Raji (cell line): ENCODE results near the gene TNC.

Experiments used
- POLR2A ChIP-seq: IDR thresholded peaks from 2 replicates; pipeline ENCODE4 v1.6.1; 2011; ENCODE audit warnings: low read depth, low read length, control low read depth; ENCODE audit not compliant: insufficient read depth

The TNC gene

GRCh38 chr9:115086886-115087285 lies 31.1 kb downstream of the TNC start:
- no peak for TF ChIP-seq POLR2A

DNA sequence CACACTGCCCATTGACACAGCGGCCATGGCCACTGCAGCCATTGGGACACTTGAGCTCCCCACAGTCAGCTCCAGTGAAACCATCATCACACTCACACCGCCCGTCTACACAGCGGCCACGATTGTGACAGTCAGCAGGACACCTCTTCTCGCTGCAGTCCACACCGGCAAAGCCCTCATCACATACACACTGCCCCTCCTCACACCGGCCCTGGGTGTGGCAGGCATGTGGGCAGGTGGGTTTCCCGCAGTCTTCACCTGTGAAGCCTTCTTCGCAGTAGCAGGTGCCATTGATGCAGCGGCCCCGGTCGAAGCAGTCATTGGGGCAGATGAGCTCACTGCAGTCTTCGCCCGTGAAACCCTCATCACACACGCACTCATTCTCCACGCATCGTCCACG lies 31.5 kb downstream of the TNC start:
- TF ChIP-seq POLR2A: no peak

GRCh38 chr9:115085773-115086377 lies 32.1 kb downstream of the TNC start:
- TF ChIP-seq POLR2A: no peak

DNA sequence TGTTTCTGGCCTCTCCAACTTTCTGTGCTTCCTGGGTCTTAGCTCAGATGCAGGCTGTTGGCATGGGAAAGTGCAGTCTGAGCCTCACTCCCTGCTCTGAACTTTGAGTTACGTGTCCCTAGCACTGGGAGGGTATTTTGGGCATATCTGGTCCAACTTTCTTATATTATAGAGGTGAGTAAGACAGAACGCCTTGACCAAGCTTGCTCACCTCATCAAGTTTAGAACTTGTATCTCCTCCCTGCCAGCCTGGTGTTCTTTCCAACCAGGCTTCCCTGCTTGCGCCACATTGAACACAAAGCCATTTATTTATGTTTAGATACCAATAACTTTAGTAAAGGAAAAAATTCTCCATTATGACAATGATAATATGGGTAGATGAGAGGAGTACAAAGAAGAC lies 33.2 kb downstream of the TNC start:
- TF ChIP-seq POLR2A: no peak

DNA sequence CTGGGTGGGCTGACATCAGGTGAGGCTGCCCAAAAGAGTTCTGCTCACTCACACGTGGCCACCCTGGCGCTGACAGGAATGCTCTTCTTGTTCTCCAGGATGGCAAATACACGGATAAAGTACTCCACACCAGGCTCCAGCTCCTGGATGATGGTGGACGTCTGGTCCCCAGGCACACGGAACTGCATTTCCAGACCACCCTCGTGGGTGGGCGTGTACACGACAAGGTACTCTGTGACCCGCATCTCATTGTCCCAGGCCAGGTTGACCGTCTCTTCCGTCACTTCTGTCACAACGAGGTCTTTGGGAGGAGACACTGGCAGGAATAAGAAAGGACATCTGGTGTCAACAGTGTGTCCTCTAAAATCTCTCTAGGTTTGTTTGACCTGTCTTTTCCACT lies 33.8 kb downstream of the TNC start:
- no peak for TF ChIP-seq POLR2A

DNA sequence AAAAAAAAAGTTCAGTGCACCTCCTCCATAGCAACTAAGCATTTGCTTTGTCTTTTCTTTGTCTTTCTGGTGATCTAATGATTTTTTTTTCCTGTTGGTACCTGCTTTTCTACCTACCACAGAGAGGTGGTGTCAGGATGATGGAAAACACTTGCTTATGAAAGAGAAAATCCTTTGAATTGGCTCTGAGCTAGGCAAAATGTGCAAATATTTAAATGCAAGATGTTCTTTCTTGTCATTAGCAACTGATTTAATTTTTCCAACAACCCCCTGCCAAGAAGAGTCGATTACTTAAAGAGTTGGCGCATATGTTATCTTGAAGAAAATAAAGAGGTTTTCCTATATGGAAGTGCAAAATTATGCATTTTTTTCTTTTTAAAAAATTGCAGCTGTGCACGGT lies 37.7 kb downstream of the TNC start:
- TF ChIP-seq POLR2A: no peak

GRCh38 chr9:115079156-115079555 lies 38.8 kb downstream of the TNC start:
- TF ChIP-seq POLR2A: no peak

- TF ChIP-seq POLR2A: no peak
These were observed 44.5 kb downstream of the TNC start for GRCh38 chr9:115073456-115073855.

DNA sequence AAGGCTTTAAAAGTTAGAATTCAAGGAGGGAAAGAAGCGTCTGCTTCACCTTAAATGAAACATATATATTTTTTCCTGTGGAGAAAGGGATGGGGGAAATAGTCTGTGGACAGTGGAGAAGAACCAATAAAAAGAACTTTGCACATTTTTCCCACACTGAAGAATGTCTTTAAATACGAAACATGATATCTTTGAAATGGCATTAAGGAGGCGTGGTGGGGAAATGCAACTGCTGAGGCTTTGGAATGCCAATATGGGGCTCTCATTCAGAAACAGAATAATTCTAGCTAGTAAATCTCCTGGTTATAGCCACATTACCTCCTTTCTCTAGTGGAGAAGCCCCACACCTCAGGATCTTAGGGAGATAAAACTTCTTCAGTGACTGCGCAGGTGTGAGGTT lies 46.8 kb downstream of the TNC start:
- no peak for TF ChIP-seq POLR2A

DNA sequence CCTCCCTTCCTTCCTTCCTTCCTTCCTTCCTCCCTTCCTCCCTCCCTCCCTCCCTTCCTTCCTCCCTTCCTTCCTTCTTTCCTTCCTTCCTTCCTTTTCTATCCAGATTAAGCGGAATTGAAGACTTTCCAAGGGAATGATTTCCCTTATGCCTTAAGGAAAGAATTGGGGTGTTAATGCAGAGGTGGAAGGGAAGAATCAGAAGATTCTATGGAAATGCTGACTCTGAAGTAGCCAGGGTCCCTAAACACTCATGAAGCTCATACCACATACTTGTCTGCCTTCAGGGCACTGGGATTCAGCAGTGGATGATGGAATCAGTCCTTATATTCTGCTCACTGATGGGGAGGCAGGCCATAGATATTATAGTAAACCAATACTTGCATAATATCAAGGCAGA lies 48.2 kb downstream of the TNC start:
- no peak for TF ChIP-seq POLR2A

DNA sequence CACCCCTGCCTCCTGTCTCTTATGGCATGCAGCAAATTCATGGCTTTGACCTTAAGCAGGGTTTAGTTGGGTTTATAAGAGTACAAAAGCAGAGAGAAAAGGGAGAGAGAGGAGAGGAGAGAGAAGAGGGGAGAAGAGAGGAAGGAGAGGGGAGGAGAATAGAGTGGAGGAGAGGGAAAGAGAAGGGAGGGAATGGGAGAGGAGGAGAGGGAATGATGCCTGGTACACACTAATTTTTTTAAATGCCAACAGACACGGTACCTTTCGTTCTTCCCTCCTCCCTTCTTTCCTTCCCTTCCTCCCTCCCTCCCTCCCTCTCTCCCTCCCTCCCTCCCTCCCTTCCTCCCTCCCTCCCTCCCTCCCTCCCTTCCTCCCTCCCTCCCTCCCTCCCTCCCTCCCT lies 48.7 kb downstream of the TNC start:
- TF ChIP-seq POLR2A: no peak

GRCh38 chr9:115068031-115068430 lies 49.9 kb downstream of the TNC start:
- TF ChIP-seq POLR2A: no peak

DNA sequence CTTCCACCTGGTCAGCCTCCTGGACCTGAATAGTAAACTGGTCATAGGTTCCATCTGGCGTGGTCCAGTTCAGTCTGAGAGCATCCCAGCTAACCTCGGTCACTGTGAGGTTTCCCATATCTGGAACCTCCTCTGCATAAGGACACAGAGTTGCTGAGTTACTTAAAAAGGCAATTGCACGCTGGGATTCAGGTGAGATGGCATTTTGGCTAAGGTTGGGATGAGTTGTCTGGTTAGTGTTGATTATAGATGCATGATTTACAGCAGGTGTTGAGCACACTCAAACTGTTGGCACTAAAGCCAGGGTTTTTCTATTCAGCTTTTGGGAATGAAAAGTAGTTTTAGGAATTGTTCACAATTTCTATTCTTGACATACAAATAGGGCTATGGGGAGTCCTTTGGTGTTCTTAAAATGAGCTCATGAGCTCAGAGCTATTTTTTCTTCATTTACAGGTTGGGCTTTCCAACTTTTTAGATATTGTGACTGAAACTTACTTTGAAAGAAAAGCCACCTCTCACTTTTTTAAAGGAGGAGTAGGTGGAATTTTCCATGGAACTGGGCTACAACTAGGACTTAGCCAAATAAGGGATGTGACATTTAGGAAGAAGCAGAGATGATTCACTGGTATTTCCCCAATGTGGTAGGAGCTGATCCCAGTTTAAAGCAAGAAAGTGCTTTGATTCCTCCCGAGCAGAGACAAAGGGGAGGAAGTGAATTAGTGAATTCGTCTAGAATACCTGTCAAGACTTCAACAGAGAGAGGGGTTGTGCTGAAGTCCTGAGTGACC lies 54.7 kb downstream of the TNC start:
- TF ChIP-seq POLR2A: no peak

DNA sequence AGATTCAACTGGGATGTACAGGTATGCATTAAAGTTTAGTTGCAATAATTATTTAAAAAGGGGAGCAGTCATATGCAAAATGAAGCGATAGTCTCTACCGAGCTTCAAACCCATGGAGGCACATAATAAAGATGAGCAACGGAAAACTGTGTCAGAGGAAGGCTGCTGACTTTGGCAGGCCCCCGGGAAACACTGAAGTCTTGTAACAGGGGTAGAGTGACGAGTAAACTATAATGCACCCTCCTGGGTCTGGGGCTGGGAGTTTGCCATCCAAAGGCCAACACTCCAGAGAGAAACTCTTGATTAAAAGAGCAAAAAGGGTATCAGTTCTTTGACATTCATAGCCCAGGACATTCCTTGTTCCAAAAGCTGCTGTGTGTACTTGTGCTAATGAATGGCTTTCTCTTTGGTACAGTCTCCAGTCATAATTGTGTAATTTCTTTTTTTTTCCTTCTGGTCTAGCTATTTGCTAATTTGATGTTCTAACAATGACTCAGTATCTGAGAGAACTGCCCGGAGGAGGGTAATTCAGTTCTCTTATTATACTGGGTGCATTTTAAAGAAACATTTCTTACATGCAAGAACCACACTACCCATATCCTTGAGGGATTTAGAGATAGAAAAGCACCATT lies 59.2 kb downstream of the TNC start:
- no peak for TF ChIP-seq POLR2A

DNA sequence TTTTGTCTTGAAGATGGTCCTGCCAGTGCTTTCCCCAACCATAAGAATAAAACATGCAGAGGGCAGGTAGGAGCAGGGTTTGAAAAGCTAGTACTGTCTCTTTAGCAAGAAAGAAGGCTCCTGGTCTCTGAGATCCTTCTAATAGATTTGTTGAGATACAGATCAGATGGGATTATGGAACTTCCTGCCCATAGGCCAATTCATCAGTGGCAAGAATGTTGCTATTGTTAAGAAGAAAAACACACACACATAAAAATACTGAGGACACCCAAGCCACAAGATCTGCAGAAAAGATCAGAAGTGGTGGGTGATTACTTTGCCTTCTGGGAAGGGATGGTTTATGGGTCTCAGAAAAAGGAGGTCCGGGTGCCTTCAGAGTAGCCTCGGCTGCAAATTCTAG lies 59.8 kb downstream of the TNC start:
- TF ChIP-seq POLR2A: no peak

- no peak for TF ChIP-seq POLR2A
These were observed 60.4 kb downstream of the TNC start for GRCh38 chr9:115057559-115057958.

GRCh38 chr9:115050002-115050490 lies 67.9 kb downstream of the TNC start:
- TF ChIP-seq POLR2A: no peak

GRCh38 chr9:115046824-115047223 lies 71.1 kb downstream of the TNC start:
- no peak for TF ChIP-seq POLR2A
